ENCODE results near the gene TIMM21.

DNA sequence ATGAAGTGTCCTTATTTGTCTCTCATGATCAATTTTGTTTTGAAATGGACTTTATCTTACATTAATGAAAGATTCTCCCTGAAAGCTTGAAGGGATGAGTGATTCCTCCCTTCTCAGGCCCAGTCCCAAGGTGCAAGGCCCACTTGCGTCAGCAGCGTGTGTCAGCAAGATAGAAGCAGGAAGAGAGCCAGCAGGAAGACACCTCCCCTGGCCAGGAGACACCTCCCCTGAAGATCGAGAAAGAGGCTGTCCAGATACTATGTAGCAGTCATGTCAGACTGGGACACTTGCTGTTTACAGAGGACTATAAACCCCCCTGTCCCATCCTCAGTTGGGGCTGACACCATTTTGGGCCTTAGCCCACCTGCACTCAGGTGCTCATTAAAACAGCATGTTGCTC is 38.3 kb downstream of the TIMM21 start:
- TF ChIP-seq, protein P1, sequence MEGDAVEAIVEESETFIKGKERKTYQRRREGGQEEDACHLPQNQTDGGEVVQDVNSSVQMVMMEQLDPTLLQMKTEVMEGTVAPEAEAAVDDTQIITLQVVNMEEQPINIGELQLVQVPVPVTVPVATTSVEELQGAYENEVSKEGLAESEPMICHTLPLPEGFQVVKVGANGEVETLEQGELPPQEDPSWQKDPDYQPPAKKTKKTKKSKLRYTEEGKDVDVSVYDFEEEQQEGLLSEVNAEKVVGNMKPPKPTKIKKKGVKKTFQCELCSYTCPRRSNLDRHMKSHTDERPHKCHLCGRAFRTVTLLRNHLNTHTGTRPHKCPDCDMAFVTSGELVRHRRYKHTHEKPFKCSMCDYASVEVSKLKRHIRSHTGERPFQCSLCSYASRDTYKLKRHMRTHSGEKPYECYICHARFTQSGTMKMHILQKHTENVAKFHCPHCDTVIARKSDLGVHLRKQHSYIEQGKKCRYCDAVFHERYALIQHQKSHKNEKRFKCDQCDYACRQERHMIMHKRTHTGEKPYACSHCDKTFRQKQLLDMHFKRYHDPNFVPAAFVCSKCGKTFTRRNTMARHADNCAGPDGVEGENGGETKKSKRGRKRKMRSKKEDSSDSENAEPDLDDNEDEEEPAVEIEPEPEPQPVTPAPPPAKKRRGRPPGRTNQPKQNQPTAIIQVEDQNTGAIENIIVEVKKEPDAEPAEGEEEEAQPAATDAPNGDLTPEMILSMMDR (conservative IDR thresholded peaks at IDR 0.05; ENCODE audit: low read length), result no peak
- no peak for TF ChIP-seq EZH2phosphoT487 (IDR thresholded peaks at IDR 0.05; ENCODE audit: borderline replicate concordance, low read depth, low read length)
